ENCODE measurements around the gene IL1RAPL2. TPM values are rescaled to one million over a fixed set of nuclear protein-coding genes. Genes with fewer than 3 reads are reported as not detected.

The IL1RAPL2 gene
- total RNA-seq, 1 donor from 2014 or later, result not detected

DNA sequence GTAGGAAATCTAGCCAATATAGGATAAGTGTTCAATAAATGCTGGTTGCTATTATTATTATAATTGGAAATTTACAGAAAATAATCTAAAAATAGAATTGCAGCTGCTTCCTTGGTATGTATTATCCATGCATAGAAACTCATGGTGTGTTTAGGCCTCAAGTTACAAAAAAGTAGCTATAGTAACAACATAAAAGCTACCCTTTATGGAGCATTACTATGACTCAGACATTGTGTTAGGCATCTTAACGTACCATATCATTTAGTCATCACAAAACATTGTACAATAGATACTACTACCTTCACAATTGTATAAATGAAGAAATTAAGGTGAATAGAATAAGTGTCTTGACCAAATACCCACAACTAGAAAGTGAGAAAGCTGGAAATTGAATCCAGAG is 1129.5 kb downstream of the IL1RAPL2 start:
- Histone ChIP-seq H3K36me3 (no peaks in the 10 kb centered on the region), H3K27me3 (no peaks in the 10 kb centered on the region), H3K27ac (no peak overlapping the region), H3K4me3 (no peak overlapping the region), H3K4me1 (no peaks in the 10 kb centered on the region), H3K9me3 (no peaks in the 10 kb centered on the region)
- DNase-seq, result no peak
- intact Hi-C loops (cut with DNase I), result no loop called here
- TF ChIP-seq, protein P1, sequence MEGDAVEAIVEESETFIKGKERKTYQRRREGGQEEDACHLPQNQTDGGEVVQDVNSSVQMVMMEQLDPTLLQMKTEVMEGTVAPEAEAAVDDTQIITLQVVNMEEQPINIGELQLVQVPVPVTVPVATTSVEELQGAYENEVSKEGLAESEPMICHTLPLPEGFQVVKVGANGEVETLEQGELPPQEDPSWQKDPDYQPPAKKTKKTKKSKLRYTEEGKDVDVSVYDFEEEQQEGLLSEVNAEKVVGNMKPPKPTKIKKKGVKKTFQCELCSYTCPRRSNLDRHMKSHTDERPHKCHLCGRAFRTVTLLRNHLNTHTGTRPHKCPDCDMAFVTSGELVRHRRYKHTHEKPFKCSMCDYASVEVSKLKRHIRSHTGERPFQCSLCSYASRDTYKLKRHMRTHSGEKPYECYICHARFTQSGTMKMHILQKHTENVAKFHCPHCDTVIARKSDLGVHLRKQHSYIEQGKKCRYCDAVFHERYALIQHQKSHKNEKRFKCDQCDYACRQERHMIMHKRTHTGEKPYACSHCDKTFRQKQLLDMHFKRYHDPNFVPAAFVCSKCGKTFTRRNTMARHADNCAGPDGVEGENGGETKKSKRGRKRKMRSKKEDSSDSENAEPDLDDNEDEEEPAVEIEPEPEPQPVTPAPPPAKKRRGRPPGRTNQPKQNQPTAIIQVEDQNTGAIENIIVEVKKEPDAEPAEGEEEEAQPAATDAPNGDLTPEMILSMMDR (IDR thresholded peaks at IDR 0.05), result no peak
- ATAC-seq, result no peak

GRCh38 chrX:105696870-105697269 is 1130.9 kb downstream of the IL1RAPL2 start:
- intact Hi-C loops (cut with DNase I), result no loop called here
- Histone ChIP-seq H3K27ac (no peak overlapping the region), H3K9me3 (no peaks in the 10 kb centered on the region), H3K4me1 (no peaks in the 10 kb centered on the region), H3K36me3 (no peaks in the 10 kb centered on the region), H3K4me3 (no peak overlapping the region), H3K27me3 (no peaks in the 10 kb centered on the region)
- TF ChIP-seq, protein P1 (IDR thresholded peaks at IDR 0.05), result no peak
- ATAC-seq (no peak), DNase-seq (no peak)

GRCh38 chrX:105697984-105698781 is 1132.2 kb downstream of the IL1RAPL2 start:
- no peak overlapping the region for H3K4me3 ChIP-seq
- ATAC-seq (no peak), DNase-seq (no peak)
- H3K4me1 ChIP-seq, result no peaks in the 10 kb centered on the region
- H3K27me3 ChIP-seq, result no peaks in the 10 kb centered on the region
- TF ChIP-seq, protein P1 (IDR thresholded peaks at IDR 0.05), result no peak
- H3K36me3 ChIP-seq, result no peaks in the 10 kb centered on the region
- no peaks in the 10 kb centered on the region for H3K9me3 ChIP-seq
- intact Hi-C loops (cut with DNase I), result no loop called here
- H3K27ac ChIP-seq, result no peak overlapping the region

- Histone ChIP-seq H3K9me3 (no peaks in the 10 kb centered on the region), H3K27me3 (no peaks in the 10 kb centered on the region), H3K36me3 (no peaks in the 10 kb centered on the region), H3K4me3 (no peak overlapping the region), H3K4me1 (no peaks in the 10 kb centered on the region), H3K27ac (no peak overlapping the region)
- intact Hi-C loops (cut with DNase I), result no loop called here
- no peak for DNase-seq
- ATAC-seq, result no peak
- TF ChIP-seq, protein P1 (IDR thresholded peaks at IDR 0.05), result no peak
These were observed 1134.3 kb downstream of the IL1RAPL2 start for GRCh38 chrX:105700331-105700730.

GRCh38 chrX:105701310-105702052 is 1135.5 kb downstream of the IL1RAPL2 start:
- Histone ChIP-seq H3K4me1 (no peaks in the 10 kb centered on the region), H3K27me3 (no peaks in the 10 kb centered on the region), H3K9me3 (no peaks in the 10 kb centered on the region), H3K4me3 (no peak overlapping the region), H3K27ac (no peak overlapping the region), H3K36me3 (no peaks in the 10 kb centered on the region)
- no peak for ATAC-seq
- DNase-seq, result no peak
- intact Hi-C loops (cut with DNase I), result no loop called here
- TF ChIP-seq, protein P1 (IDR thresholded peaks at IDR 0.05), result peak; percentile 14
